Measurements from ENCODE around the gene PHF12.

DNA sequence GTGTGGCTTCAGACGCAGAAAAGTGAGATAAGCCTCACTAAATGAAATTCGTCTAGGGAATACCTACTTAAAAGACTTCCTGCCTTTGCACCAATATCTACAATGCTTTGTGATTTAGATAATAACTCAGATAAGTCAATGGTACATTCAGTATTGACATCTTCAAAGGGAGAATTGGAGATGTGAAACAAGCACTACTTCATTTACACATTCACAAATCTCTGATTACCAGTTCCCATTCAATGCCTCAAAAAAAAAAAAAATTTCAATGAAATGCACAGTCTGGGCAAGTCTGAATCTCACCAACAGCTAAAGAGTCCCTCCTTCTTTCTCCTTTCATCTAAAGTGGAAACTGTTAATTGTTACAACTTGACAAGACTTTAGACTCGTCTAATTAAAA is 3.7 kb downstream of the PHF12 start:
- no peak for TF ChIP-seq EZH2 (IDR thresholded peaks at IDR 0.05; ENCODE audit: low read length, missing control alignments)
- TF ChIP-seq, protein P1, sequence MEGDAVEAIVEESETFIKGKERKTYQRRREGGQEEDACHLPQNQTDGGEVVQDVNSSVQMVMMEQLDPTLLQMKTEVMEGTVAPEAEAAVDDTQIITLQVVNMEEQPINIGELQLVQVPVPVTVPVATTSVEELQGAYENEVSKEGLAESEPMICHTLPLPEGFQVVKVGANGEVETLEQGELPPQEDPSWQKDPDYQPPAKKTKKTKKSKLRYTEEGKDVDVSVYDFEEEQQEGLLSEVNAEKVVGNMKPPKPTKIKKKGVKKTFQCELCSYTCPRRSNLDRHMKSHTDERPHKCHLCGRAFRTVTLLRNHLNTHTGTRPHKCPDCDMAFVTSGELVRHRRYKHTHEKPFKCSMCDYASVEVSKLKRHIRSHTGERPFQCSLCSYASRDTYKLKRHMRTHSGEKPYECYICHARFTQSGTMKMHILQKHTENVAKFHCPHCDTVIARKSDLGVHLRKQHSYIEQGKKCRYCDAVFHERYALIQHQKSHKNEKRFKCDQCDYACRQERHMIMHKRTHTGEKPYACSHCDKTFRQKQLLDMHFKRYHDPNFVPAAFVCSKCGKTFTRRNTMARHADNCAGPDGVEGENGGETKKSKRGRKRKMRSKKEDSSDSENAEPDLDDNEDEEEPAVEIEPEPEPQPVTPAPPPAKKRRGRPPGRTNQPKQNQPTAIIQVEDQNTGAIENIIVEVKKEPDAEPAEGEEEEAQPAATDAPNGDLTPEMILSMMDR (conservative IDR thresholded peaks at IDR 0.05 in 1 of 2, IDR thresholded peaks at IDR 0.05 in 1 of 2; ENCODE audit: low read depth in 1 of 2, low read length in 2 of 2), result no peak
